ENCODE measurements around the gene SCFD1. TPM values are rescaled to one million over a fixed set of nuclear protein-coding genes. Genes with fewer than 3 reads are reported as not detected.

SCFD1 gene
- total and polyA plus RNA-seq, 4 donors = 78.3 to 190 (median 98.7) TPM

DNA sequence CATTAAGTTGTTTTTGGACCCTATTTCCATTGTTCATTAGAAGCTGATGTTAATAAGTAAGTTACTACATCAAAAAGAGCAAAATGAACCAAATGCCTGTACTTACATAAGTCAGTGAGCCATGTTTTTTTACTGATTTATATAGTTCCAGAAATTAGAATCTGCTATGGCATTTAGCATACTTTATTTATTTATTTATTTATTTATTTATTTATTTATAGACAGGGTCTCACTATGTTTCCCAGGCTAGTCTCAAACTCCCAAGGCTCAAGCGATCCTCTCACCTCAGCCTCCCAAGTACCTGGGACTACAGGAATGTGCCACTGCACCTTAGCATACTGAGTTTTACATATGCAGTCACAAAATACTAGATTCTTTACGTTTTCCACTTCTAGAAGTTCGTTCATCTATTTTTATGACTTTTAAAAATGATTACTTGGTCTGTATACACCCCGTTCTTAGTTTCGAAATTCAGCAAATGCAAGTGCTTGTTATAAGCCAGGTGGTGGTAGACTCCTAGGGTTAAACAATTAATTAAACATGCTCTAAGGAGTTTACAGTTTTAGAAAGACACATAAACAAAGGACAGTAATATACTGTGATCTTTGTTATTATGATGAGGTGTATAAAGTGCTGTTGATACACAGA lies 69.8 kb downstream of the SCFD1 start:
- Histone ChIP-seq H3K4me3 (ENCODE audit: low read depth, low read length) (no peak overlapping the region), H3K9me3 (ENCODE audit: control insufficient read depth, insufficient read depth, low read length) (no peaks in the 10 kb centered on the region), H3K36me3 (ENCODE audit: control insufficient read depth, insufficient read depth, low read length) (peaks cover 3% of the 10 kb centered on the region), H3K27ac (ENCODE audit: low read depth, low read length) (no peak overlapping the region), H3K4me1 (ENCODE audit: control insufficient read depth, insufficient read depth, low read length) (no peaks in the 10 kb centered on the region), H3K27me3 (ENCODE audit: control insufficient read depth, insufficient read depth, low read length) (no peaks in the 10 kb centered on the region)
- no peak for DNase-seq (ENCODE audit: low read depth in 4 of 6, low spot score in 6 of 6)
- WGBS (ENCODE audit: insufficient coverage) = 100% methylated on average over 1 of the region's 5 CpGs

DNA sequence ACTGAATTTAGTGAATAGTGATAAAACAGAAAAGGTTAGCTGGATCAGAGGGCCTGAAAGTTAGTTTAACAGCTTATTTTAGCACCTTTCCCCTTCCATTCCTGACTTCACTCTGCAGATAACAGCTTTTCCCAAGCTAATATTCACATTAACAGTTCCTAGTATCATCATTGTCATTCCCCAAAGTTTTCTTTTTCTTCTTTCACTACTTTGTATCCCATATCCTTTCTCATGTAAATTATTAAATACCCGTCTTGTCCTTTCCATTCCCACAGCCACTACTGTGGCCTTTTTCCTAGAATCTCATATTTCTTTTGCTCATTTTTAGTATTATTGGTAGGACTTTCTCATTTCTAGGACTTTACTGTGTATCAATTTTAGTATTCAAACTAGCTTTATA lies 70.5 kb downstream of the SCFD1 start:
- WGBS (ENCODE audit: insufficient coverage) = no CpG with 5 or more reads among the region's 1 CpG
- no peak for DNase-seq (ENCODE audit: low read depth in 4 of 6, low spot score in 6 of 6)
- peaks cover 3% of the 10 kb centered on the region for H3K36me3 ChIP-seq (ENCODE audit: control insufficient read depth, insufficient read depth, low read length)

DNA sequence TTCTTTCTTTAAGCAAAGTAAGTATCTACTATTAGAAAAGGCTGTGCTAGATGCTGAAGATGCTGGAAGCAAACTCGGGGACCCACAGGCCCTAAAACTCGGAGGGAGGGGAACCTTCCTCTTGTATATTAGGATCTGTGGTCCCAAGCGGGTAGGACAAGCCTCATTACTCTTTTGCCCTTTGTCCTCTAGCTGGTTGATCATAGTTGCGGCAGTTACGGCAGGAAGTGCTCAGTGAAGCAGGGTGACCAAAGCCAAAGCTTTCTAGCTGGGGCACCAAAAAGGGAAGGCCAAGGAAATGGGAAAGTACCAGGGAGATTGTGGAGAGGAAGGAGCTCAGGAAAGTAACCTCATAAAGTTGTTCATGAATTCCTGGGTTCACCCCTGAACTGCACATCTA lies 76.3 kb downstream of the SCFD1 start:
- Histone ChIP-seq H3K4me1 (ENCODE audit: control insufficient read depth, insufficient read depth, low read length) (no peaks in the 10 kb centered on the region), H3K27ac (ENCODE audit: low read depth, low read length) (no peak overlapping the region), H3K9me3 (ENCODE audit: control insufficient read depth, insufficient read depth, low read length) (no peaks in the 10 kb centered on the region), H3K4me3 (ENCODE audit: low read depth, low read length) (no peak overlapping the region), H3K36me3 (ENCODE audit: control insufficient read depth, insufficient read depth, low read length) (peaks cover 3% of the 10 kb centered on the region), H3K27me3 (ENCODE audit: control insufficient read depth, insufficient read depth, low read length) (no peaks in the 10 kb centered on the region)
- 88% methylated on average over 3 of the region's 5 CpGs for WGBS (ENCODE audit: insufficient coverage)
- DNase-seq (ENCODE audit: low read depth in 4 of 6, low spot score in 6 of 6) = no peak

More for the DNA sequence above, 70.5 kb downstream of the SCFD1 start:
- no peak overlapping the region for H3K4me3 ChIP-seq (ENCODE audit: low read depth, low read length)
- no peaks in the 10 kb centered on the region for H3K27me3 ChIP-seq (ENCODE audit: control insufficient read depth, insufficient read depth, low read length)
- no peak overlapping the region for H3K27ac ChIP-seq (ENCODE audit: low read depth, low read length)
- H3K9me3 ChIP-seq (ENCODE audit: control insufficient read depth, insufficient read depth, low read length) = no peaks in the 10 kb centered on the region
- no peaks in the 10 kb centered on the region for H3K4me1 ChIP-seq (ENCODE audit: control insufficient read depth, insufficient read depth, low read length)

DNA sequence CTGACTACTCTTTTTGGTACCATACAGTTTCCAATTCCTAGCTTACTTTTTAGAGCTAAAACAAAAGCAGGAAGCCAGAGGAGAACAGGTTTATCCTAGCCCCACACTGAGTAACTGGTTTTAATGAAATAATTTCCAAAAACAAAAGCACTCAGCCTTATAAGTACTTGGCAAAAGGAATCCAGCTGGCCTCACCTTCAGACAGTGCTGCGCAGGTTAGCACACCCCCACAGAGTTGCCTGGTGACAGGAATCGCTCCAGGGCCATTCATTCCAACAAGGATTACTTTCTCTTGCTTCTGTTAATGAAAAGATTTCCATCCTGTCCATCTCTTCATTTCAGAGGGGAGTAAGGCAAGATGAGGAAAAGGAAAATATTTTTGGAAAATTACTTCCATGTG lies 84.6 kb downstream of the SCFD1 start:
- DNase-seq (ENCODE audit: low read depth in 4 of 6, low spot score in 6 of 6) = no peak
- Histone ChIP-seq H3K9me3 (ENCODE audit: control insufficient read depth, insufficient read depth, low read length) (no peaks in the 10 kb centered on the region), H3K27me3 (ENCODE audit: control insufficient read depth, insufficient read depth, low read length) (no peaks in the 10 kb centered on the region), H3K36me3 (ENCODE audit: control insufficient read depth, insufficient read depth, low read length) (peaks cover 8% of the 10 kb centered on the region), H3K4me1 (ENCODE audit: control insufficient read depth, insufficient read depth, low read length) (no peaks in the 10 kb centered on the region), H3K27ac (ENCODE audit: low read depth, low read length) (no peak overlapping the region), H3K4me3 (ENCODE audit: low read depth, low read length) (no peak overlapping the region)
- no CpG with 5 or more reads among the region's 2 CpGs for WGBS (ENCODE audit: insufficient coverage)

DNA sequence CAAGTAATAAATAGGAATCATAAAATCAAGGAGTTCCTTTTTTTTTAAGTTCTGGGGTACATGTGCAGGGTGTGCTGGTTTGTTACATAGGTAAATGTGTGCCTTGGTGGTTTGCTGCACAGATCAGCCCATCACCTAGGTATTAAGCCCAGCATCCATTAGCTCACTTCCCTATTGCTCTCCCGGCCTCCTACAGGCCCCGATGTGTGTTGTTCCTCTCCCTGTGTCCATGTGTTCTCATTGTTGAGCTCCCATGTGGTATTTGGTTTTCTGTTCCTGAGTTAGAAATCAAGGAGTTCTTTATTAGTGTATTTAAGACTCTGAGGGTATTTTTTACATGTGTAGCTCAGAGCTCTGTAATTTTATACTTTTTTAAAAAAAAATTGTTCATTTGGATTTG lies 86.0 kb downstream of the SCFD1 start:
- no peaks in the 10 kb centered on the region for H3K27me3 ChIP-seq (ENCODE audit: control insufficient read depth, insufficient read depth, low read length)
- H3K4me3 ChIP-seq (ENCODE audit: low read depth, low read length) = no peak overlapping the region
- no peak overlapping the region for H3K27ac ChIP-seq (ENCODE audit: low read depth, low read length)
- WGBS (ENCODE audit: insufficient coverage) = no CpG with 5 or more reads among the region's 2 CpGs
- no peaks in the 10 kb centered on the region for H3K9me3 ChIP-seq (ENCODE audit: control insufficient read depth, insufficient read depth, low read length)
- no peaks in the 10 kb centered on the region for H3K4me1 ChIP-seq (ENCODE audit: control insufficient read depth, insufficient read depth, low read length)
- no peak for DNase-seq (ENCODE audit: low read depth in 4 of 6, low spot score in 6 of 6)
- H3K36me3 ChIP-seq (ENCODE audit: control insufficient read depth, insufficient read depth, low read length) = peaks cover 8% of the 10 kb centered on the region

DNA sequence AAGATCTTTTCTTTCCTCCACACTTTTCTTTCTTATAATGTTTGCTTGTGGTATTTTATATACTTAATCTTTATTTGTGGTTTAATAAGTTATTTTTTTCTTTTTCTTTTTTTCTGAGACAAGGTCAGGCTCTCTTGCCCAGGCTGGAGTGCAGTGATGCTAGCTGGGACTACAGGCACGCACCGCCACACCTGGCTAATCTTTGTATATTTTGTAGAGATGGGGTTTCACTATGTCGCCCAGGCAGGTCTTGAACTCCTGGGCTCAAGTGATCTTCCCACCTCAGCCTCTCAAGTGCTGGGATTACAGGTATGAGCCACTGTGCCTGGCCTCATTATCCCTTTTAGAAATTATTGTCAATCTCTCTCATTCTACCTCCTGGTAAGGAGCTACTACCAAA lies 87.1 kb downstream of the SCFD1 start:
- no peaks in the 10 kb centered on the region for H3K27me3 ChIP-seq (ENCODE audit: control insufficient read depth, insufficient read depth, low read length)
- no peak for DNase-seq (ENCODE audit: low read depth in 4 of 6, low spot score in 6 of 6)
- WGBS (ENCODE audit: insufficient coverage) = no CpG with 5 or more reads among the region's 3 CpGs
- H3K4me3 ChIP-seq (ENCODE audit: low read depth, low read length) = no peak overlapping the region
- H3K36me3 ChIP-seq (ENCODE audit: control insufficient read depth, insufficient read depth, low read length) = peaks cover 8% of the 10 kb centered on the region
- H3K9me3 ChIP-seq (ENCODE audit: control insufficient read depth, insufficient read depth, low read length) = no peaks in the 10 kb centered on the region
- H3K27ac ChIP-seq (ENCODE audit: low read depth, low read length) = no peak overlapping the region
- H3K4me1 ChIP-seq (ENCODE audit: control insufficient read depth, insufficient read depth, low read length) = no peaks in the 10 kb centered on the region

DNA sequence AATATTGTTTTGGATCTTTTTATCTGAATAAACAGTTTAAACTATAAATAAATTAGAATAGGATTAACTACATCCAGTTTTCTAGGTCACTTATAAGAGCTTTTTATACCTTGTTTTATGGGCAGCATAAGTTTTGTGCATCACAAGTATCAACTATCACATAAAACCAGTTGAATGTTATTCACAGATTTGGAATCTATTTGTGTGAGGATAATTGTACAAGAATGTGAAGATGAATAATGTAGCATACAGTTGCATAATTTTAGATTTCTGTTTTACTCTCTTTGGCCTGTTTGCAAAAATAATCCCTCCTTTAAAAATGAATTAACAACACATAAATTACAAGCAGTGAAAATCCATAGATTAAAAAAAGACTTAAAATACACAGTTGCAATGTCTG lies 88.8 kb downstream of the SCFD1 start:
- H3K36me3 ChIP-seq (ENCODE audit: control insufficient read depth, insufficient read depth, low read length) = peaks cover 5% of the 10 kb centered on the region
- H3K4me3 ChIP-seq (ENCODE audit: low read depth, low read length) = no peak overlapping the region
- DNase-seq (ENCODE audit: low read depth in 4 of 6, low spot score in 6 of 6) = no peak
- H3K9me3 ChIP-seq (ENCODE audit: control insufficient read depth, insufficient read depth, low read length) = no peaks in the 10 kb centered on the region
- H3K27me3 ChIP-seq (ENCODE audit: control insufficient read depth, insufficient read depth, low read length) = no peaks in the 10 kb centered on the region
- no peaks in the 10 kb centered on the region for H3K4me1 ChIP-seq (ENCODE audit: control insufficient read depth, insufficient read depth, low read length)
- no peak overlapping the region for H3K27ac ChIP-seq (ENCODE audit: low read depth, low read length)

DNA sequence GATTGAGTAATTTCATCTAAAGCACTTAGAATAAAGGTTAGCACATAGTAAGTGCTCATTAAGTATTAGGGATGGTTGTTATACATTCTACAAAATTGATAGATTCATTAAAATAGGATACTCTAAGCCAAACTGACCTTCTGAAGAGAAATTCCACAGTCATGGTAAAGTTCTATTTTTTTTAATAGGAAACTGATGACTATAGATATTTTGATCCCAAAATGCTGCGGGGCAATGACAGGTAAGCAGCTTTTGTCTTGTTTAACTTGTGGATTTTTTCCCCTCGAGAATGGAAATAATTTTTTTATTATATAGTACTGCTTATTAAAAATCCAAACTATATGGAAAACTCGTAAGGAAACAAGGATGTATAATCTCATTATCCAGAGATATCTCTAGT lies 97.0 kb downstream of the SCFD1 start:
- Histone ChIP-seq H3K27ac (ENCODE audit: low read depth, low read length) (no peak overlapping the region), H3K27me3 (ENCODE audit: control insufficient read depth, insufficient read depth, low read length) (no peaks in the 10 kb centered on the region), H3K4me3 (ENCODE audit: low read depth, low read length) (no peak overlapping the region), H3K4me1 (ENCODE audit: control insufficient read depth, insufficient read depth, low read length) (no peaks in the 10 kb centered on the region), H3K36me3 (ENCODE audit: control insufficient read depth, insufficient read depth, low read length) (no peaks in the 10 kb centered on the region), H3K9me3 (ENCODE audit: control insufficient read depth, insufficient read depth, low read length) (no peaks in the 10 kb centered on the region)
- no peak for DNase-seq (ENCODE audit: low read depth in 4 of 6, low spot score in 6 of 6)
- WGBS (ENCODE audit: insufficient coverage) = no CpG with 5 or more reads among the region's 3 CpGs

DNA sequence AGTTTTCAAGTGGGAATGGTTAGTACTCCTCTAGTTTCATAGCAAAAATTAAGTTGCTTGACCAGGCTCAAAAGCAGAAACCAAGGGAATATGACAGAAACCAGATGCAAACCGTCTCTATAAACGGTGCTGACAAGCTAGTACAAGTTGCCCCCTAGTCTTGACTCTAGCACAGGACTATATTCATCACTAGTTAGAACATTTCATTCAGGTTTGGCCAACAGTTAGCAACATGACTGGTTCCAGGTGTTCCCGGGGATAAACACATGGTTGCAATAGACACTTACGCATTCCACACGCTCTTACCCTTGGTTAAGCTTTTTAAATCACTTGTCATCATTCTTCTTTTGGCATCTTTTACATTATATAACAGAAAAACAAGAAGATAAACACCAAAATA lies 103.6 kb downstream of the SCFD1 start:
- DNase-seq (ENCODE audit: low read depth in 4 of 6, low spot score in 6 of 6) = no peak
- Histone ChIP-seq H3K27me3 (ENCODE audit: control insufficient read depth, insufficient read depth, low read length) (no peaks in the 10 kb centered on the region), H3K4me3 (ENCODE audit: low read depth, low read length) (no peak overlapping the region), H3K9me3 (ENCODE audit: control insufficient read depth, insufficient read depth, low read length) (no peaks in the 10 kb centered on the region), H3K36me3 (ENCODE audit: control insufficient read depth, insufficient read depth, low read length) (no peaks in the 10 kb centered on the region), H3K4me1 (ENCODE audit: control insufficient read depth, insufficient read depth, low read length) (no peaks in the 10 kb centered on the region), H3K27ac (ENCODE audit: low read depth, low read length) (no peak overlapping the region)
- WGBS (ENCODE audit: insufficient coverage) = 96% methylated on average over 4 of the region's 5 CpGs

DNA sequence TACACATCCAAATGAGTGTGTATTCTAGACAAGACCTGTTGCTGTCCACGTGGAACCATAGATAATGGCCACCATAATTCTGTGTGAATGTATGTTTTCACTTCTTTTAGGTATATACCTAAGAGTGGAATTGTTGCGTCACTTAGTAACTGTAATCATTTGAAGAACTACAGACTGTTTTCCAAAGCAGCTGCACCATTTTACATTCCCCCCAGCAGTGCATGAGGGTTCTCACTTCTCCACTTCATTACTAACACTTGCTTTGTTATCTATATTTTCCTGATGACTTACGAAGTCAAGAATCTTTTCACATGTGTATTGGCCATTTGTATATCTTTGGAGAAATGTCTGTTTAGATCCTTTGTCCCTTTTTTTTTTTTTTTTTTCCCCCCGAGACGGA lies 106.4 kb downstream of the SCFD1 start:
- no peak for DNase-seq (ENCODE audit: low read depth in 4 of 6, low spot score in 6 of 6)
- H3K9me3 ChIP-seq (ENCODE audit: control insufficient read depth, insufficient read depth, low read length) = no peaks in the 10 kb centered on the region

More for the DNA sequence above, 106.4 kb downstream of the SCFD1 start:
- Histone ChIP-seq H3K4me1 (ENCODE audit: control insufficient read depth, insufficient read depth, low read length) (no peaks in the 10 kb centered on the region), H3K27me3 (ENCODE audit: control insufficient read depth, insufficient read depth, low read length) (no peaks in the 10 kb centered on the region), H3K36me3 (ENCODE audit: control insufficient read depth, insufficient read depth, low read length) (no peaks in the 10 kb centered on the region), H3K27ac (ENCODE audit: low read depth, low read length) (no peak overlapping the region), H3K4me3 (ENCODE audit: low read depth, low read length) (no peak overlapping the region)
- WGBS (ENCODE audit: insufficient coverage) = no CpG with 5 or more reads among the region's 5 CpGs
